Measurements from ENCODE around the gene NR2C1.
A peak's percentile ranks its signal among the peaks of the same experiment; 100 is the strongest.
"Not testable (repeated sequence)": the region's sequence is repeated elsewhere in the genome, so short reads cannot be mapped to it uniquely, and the experiment has no call there.

The NR2C1 gene

GRCh38 chr12:95072900-95073697 is at the start of gene NR2C1:
Gene NR2C1 (minus strand): TSS chr12:95073618. CDS start chr12:95067384, 6,234 bp downstream.
- DNase-seq (ENCODE audit: low read depth) = peak; percentile 87

DNA sequence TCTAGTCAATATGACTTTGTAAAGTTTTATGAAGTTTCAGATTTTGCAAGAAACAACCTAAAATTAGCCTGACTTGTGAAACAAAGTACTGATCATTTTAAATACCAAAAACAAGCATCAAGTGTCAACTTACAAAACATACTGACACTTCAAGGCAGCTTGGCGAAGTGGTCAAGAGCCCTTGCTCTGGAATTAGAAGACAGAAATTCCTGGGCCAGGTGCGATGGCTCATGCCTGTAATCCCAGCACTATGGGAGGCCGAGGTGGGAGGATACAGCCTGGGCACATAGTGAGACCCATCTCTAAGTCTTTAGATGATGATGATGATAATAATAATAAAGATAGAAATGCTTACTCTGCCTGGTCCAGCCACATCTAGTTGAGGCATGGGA is 45.4 kb upstream of the NR2C1 start:
- DNase-seq (ENCODE audit: low read depth) = no peak

DNA sequence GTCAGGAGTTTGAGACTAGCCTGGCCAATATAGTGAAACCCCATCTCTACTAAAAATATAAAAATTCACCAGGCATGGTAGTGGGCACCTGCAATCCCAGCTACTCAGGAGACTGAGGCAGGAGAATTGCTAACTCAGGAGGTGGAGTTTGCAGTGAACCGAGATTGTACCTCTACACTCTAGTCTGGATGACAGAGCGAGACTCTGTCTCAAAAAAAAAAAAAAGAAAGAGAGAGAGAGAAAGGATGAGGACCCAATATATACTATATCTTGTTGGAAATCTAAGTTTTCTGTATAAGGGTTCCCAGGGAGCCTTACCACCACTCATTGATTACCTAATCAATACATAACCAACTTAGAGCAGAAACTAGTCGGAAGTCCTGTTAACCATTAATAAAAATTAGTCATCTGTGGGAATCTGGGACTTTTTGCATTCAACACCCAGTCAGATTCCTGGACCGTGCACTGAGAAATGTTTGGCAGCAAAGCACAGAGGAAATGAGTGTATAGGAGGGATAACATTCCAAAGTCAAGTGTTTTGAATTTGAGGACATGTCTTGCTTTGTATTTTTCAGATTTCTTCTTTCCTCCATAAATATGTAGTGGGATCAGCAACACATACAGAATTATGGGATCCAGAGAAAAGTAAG is 44.8 kb upstream of the NR2C1 start:
- DNase-seq (ENCODE audit: low read depth) = no peak

GRCh38 chr12:95117178-95117599 is 43.8 kb upstream of the NR2C1 start:
- peak; percentile 15 for DNase-seq (ENCODE audit: low read depth)

DNA sequence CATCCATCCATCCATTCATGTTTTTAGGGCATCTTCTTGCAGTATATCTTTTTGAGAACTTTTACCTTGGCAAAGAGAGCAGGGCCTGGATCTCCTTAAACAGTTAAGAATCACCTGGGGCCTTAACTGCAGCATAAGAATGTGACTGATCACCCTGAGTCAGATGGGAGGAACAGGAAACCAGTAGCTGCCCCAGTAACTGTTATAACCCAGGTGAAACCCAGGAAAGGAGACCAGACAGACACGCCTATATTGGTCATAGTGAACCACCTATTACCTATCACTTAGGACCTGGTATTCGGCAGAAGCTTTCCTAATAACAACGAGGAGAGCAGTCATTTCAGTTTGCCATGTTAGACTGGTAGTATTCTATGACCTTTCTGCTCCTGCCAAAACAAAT is 43.4 kb upstream of the NR2C1 start:
- DNase-seq (ENCODE audit: low read depth) = no peak

GRCh38 chr12:95116341-95116740 is 42.9 kb upstream of the NR2C1 start:
- no peak for DNase-seq (ENCODE audit: low read depth)

GRCh38 chr12:95115641-95116040 is 42.2 kb upstream of the NR2C1 start:
- no peak for DNase-seq (ENCODE audit: low read depth)

DNA sequence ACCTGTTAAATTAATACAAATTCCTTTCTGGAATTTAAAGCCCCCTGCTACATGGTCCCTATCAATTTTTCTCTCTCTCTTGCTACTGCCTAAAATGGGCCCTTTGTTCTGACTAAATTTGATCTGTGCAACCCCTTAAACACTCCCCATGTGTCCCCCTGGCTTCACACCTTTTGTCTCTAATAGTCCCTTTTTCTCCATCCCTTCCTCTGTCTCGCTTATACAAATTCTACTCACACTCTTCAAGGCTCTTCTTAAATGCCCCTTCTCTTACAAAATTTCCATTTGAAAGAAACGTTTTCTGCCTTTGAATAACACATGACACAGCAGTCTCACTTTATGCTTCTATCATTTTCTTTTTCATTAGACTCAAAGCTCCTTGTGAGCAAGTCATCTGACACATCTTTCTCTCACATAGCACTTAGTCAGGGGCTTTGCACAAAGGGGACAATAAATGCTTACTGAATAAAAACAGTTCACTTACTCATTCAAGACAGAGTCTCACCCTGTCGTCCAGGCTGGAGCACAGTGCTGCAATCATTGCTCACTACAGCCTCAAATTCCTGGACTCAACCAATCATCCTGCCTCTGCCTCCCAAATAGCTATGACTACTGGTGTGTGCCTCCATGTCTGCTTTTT is 41.5 kb upstream of the NR2C1 start:
- DNase-seq (ENCODE audit: low read depth) = no peak

GRCh38 chr12:95107362-95107761 is 33.9 kb upstream of the NR2C1 start:
- DNase-seq (ENCODE audit: low read depth) = no peak

GRCh38 chr12:95105540-95105939 is 32.1 kb upstream of the NR2C1 start:
- DNase-seq (ENCODE audit: low read depth) = no peak

- no peak for DNase-seq (ENCODE audit: low read depth)
Measured at GRCh38 chr12:95104919-95105452, 31.6 kb upstream of the NR2C1 start.

- DNase-seq (ENCODE audit: low read depth) = no peak
Measured at GRCh38 chr12:95102916-95103671, 29.7 kb upstream of the NR2C1 start.

- not testable (repeated sequence) for DNase-seq (ENCODE audit: low read depth)
Measured at GRCh38 chr12:95101957-95102356, 28.5 kb upstream of the NR2C1 start.

- no peak for DNase-seq (ENCODE audit: low read depth)
Measured at GRCh38 chr12:95100264-95101190, 27.1 kb upstream of the NR2C1 start.

DNA sequence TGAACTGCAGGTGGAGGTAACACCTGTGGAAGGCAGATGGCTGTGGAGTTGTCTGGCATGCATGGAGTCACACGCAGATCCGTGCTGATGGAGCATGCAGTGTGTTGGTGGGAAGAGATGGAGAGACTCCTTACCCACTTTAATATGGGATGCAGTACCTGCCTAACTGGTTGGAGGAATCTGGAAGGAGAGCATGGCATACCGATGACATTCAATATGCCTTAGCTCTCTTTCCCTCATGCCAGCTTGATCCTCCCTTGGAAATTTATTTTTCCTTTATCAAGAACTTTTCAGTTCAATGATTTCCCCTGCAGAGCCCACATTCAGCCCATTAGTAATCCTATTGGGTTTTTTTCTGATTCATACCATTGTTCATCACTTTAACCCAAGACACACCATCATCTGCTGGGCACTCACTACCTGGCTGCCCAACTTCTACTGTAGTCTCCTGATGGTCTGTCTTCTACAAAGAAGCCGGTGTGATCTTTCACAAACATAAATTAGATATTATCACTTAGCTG is 25.9 kb upstream of the NR2C1 start:
- no peak for DNase-seq (ENCODE audit: low read depth)

DNA sequence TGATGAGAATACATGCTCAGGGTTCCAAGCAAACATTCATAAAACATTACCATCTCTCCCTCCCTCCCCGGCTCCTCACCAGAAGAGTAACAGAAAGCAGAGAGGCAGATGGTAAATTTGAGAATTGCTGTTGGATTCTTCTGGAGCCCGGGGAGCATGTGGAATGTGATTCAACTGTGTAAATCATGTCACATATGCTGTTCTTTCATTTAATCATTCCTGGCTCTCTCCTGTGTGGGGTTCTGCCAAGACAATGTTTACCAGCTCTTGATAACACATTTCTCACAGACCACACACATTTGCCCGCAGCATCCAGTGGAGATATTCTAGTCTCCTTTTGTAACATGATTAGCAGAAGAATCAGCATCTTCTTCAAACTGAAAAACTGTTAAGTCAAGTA is 23.4 kb upstream of the NR2C1 start:
- no peak for DNase-seq (ENCODE audit: low read depth)

DNA sequence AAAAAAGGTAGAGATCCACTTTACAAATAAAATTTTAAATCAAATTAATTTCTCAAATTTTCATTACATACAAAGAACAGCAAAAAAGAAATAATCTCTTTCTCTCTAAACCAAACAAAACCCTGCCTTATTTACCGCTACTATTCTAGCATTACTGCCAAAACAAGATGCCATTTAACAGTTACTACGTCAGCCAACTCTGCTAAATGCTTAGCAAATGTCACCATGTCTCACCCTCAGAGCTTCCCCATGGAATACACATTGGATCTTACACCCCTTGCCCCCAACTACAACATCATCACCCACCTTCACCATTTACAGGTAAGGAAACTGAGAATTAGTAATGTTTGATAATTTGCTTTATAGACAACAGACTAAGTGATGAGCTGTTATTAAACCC is 23.0 kb upstream of the NR2C1 start:
- DNase-seq (ENCODE audit: low read depth) = no peak

- DNase-seq (ENCODE audit: low read depth) = not testable (repeated sequence)
Measured at GRCh38 chr12:95095866-95096265, 22.4 kb upstream of the NR2C1 start.

- no peak for DNase-seq (ENCODE audit: low read depth)
Measured at GRCh38 chr12:95089462-95089861, 16.0 kb upstream of the NR2C1 start.

GRCh38 chr12:95088379-95088778 is 15.0 kb upstream of the NR2C1 start:
- DNase-seq (ENCODE audit: low read depth) = no peak

GRCh38 chr12:95085612-95086011 is 12.2 kb upstream of the NR2C1 start:
- no peak for DNase-seq (ENCODE audit: low read depth)

Data from activated T-helper 1 cell treated with Interleukin-2 at 50 U/mL for 16 hours (primary cell).